ENCODE data around the gene TGFBR3. TPM values are rescaled to one million over a fixed set of nuclear protein-coding genes. Genes with fewer than 3 reads are reported as not detected.

The TGFBR3 gene
- total and polyA plus RNA-seq, 2 experiments from 2014 or later, result 16.2 to 26.5 TPM

DNA sequence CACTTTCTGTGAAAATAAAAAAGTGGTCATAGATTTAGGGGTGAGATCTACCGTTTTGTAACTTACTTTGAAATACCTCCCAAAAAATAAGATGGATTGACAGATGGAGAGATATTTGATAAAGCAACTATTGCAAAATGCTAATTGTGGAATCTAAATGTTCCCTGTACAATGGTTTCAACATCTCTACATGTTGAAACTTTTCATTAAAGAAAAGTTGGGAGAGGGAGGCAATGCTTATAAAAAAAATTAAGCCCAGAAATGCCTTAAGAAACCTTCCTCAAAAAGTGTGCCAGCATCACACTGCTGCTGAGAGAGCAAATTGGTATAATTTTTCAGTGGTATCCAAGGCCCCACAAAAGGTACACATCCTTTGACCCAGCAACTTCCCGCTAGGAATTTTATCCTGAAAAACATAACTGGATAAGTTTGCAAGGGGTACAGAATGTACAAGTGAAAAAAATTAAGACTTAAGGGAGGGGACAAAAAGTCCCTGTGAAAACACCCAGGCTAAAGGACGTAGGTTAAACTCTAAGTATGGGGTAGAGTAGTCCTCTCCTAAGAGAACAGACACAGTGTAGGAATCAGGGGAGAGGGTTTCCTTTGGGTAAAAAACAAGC lies 84.3 kb downstream of the TGFBR3 start:
- TF ChIP-seq EZH2phosphoT487 (IDR thresholded peaks at IDR 0.05; ENCODE audit: insufficient read depth, low read depth) (no peak), EZH2 (IDR thresholded peaks at IDR 0.05; ENCODE audit: insufficient read depth, poor library complexity, severe bottlenecking) (no peak)
- WGBS, 2 experiments (ENCODE audit: low coverage in 1 of 2, low lambda C conversion rate in 2 of 2, missing lambda C conversion rate in 2 of 2), result 84% methylated on average over 3 of the region's 3 CpGs
- in situ Hi-C loops (cut with MboI), result no loop called here
- H3K27ac ChIP-seq, result no peak overlapping the region
- H3K27me3 ChIP-seq (replicated peaks; ENCODE audit: insufficient read depth), result no peaks in the 10 kb centered on the region
- H3K79me2 ChIP-seq (ENCODE audit: insufficient read depth), result peaks cover 61% of the 10 kb centered on the region
- H3K4me2 ChIP-seq (ENCODE audit: unreplicated experiment), result no peak overlapping the region
- H3K4me3 ChIP-seq, result no peak overlapping the region
- no peaks in the 10 kb centered on the region for H3K9me3 ChIP-seq (ENCODE audit: low read depth)
- H2AFZ ChIP-seq, result no peak overlapping the region
- no peaks in the 10 kb centered on the region for H3K9me2 ChIP-seq (ENCODE audit: insufficient read depth)
- no peak overlapping the region for H3K9ac ChIP-seq
- peaks cover 21% of the 10 kb centered on the region for H3F3A ChIP-seq (ENCODE audit: insufficient read depth)
- no peak for DNase-seq
- no peaks in the 10 kb centered on the region; the same call in 1 of the 2 replicates for H4K20me1 ChIP-seq (ENCODE audit: insufficient read depth)
- no peaks in the 10 kb centered on the region; the same call in 1 of the 2 replicates for H3K36me3 ChIP-seq (ENCODE audit: low read depth)
- peaks cover 39% of the 10 kb centered on the region for H3K4me1 ChIP-seq (ENCODE audit: insufficient read depth)

DNA sequence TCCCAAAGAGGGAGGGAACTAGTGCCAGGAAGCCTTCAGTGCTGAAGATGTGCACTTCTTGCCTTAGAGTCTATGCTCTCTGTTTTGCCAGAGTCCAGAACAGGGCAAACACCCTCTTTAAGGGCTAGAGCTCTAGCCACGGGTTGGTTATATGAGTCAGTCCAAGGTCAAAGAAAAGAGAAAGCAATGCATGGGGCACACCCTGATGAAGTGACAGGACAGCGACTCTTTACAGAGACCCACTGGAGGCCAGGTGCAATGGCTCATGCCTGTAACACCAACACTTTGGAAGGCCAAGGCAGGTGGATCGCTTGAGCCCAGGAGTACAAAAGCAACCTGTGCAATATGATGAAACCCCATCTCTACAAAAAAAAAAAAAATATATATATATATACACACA lies 86.1 kb downstream of the TGFBR3 start:
- in situ Hi-C loops (cut with MboI), result no loop called here

DNA sequence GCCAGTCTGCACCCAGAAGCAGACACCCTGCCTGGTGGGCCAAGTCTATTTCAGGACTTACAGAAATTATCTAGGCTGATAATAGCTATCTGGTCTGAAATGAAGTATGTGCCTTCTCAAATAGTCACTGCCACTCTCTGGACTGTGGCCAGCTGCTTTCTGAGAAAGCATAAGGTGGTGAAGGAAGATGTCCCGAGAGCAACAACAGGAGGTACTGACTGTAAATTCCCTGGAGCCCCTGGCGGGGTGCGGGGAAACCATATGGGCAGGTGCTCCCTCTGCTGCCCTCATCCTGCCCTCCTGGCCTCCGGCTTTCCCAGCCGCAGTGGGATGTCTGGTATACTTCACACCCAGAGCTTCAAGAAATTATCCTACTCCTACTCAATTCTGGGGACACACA lies 86.8 kb downstream of the TGFBR3 start:
- in situ Hi-C loops (cut with MboI), result no loop called here

More for the DNA sequence above, 86.1 kb downstream of the TGFBR3 start:
- Histone ChIP-seq H3K9ac (no peak overlapping the region), H3K9me2 (ENCODE audit: insufficient read depth) (no peaks in the 10 kb centered on the region), H3K27me3 (replicated peaks; ENCODE audit: insufficient read depth) (no peaks in the 10 kb centered on the region), H3K4me3 (no peak overlapping the region), H3K27ac (no peak overlapping the region), H3K4me2 (ENCODE audit: unreplicated experiment) (no peak overlapping the region), H2AFZ (no peak overlapping the region), H3K4me1 (ENCODE audit: insufficient read depth) (peaks cover 45% of the 10 kb centered on the region), H4K20me1 (ENCODE audit: insufficient read depth) (no peaks in the 10 kb centered on the region), H3K36me3 (ENCODE audit: low read depth) (peaks cover 4% of the 10 kb centered on the region; the same call in 1 of the 2 replicates), H3K79me2 (ENCODE audit: insufficient read depth) (peaks cover 44% of the 10 kb centered on the region), H3K9me3 (ENCODE audit: low read depth) (no peaks in the 10 kb centered on the region), H3F3A (ENCODE audit: insufficient read depth) (peaks cover 31% of the 10 kb centered on the region)
- TF ChIP-seq EZH2phosphoT487 (IDR thresholded peaks at IDR 0.05; ENCODE audit: insufficient read depth, low read depth) (no peak), EZH2 (IDR thresholded peaks at IDR 0.05; ENCODE audit: insufficient read depth, poor library complexity, severe bottlenecking) (no peak)
- WGBS, 2 experiments (ENCODE audit: low coverage in 1 of 2, low lambda C conversion rate in 2 of 2, missing lambda C conversion rate in 2 of 2), result 85 to 86% methylated on average over 3 of the region's 3 CpGs
- DNase-seq, result no peak

DNA sequence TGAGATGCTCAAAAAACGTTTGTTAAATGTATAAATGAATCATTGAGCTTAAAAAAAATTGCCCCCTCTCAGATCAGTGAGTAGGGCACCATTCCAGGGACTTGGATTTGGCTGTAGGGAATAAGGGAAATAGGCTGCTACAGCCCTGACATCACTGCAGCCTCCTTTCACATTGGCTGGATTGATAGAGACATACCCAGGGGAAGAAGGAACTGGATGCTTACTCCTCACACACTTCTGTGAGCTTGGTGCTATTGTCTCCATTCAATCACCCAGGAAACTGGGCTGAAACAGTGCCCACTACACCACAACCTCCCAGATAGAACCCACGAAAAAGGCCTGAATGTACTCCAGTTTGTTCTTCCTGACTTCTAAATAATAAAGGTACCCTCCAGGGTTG lies 87.2 kb downstream of the TGFBR3 start:
- no peak overlapping the region for H2AFZ ChIP-seq
- 32 to 46% methylated on average over 2 of the region's 2 CpGs for WGBS, 2 experiments (ENCODE audit: low coverage in 1 of 2, low lambda C conversion rate in 2 of 2, missing lambda C conversion rate in 2 of 2)
- TF ChIP-seq EZH2phosphoT487 (IDR thresholded peaks at IDR 0.05; ENCODE audit: insufficient read depth, low read depth), result no peak
- no peak for TF ChIP-seq EZH2 (IDR thresholded peaks at IDR 0.05; ENCODE audit: insufficient read depth, poor library complexity, severe bottlenecking)
- H3K9ac ChIP-seq, result no peak overlapping the region
- H3K79me2 ChIP-seq (ENCODE audit: insufficient read depth), result peaks cover 33% of the 10 kb centered on the region
- H3K4me1 ChIP-seq (ENCODE audit: insufficient read depth), result peaks cover 47% of the 10 kb centered on the region
- peak; percentile 25 for DNase-seq
- H3F3A ChIP-seq (ENCODE audit: insufficient read depth), result peaks cover 42% of the 10 kb centered on the region
- no peak overlapping the region for H3K4me3 ChIP-seq
- H3K27me3 ChIP-seq (replicated peaks; ENCODE audit: insufficient read depth), result no peaks in the 10 kb centered on the region
- H3K4me2 ChIP-seq (ENCODE audit: unreplicated experiment), result no peak overlapping the region
- H3K36me3 ChIP-seq (ENCODE audit: low read depth), result peaks cover 8% of the 10 kb centered on the region
- in situ Hi-C loops (cut with MboI), result no loop called here
- H3K9me2 ChIP-seq (ENCODE audit: insufficient read depth), result no peaks in the 10 kb centered on the region
- H3K9me3 ChIP-seq (ENCODE audit: low read depth), result no peaks in the 10 kb centered on the region
- no peaks in the 10 kb centered on the region for H4K20me1 ChIP-seq (ENCODE audit: insufficient read depth)
- no peak overlapping the region for H3K27ac ChIP-seq

More for the DNA sequence above, 86.8 kb downstream of the TGFBR3 start:
- peaks cover 50% of the 10 kb centered on the region for H3K4me1 ChIP-seq (ENCODE audit: insufficient read depth)
- H3K4me2 ChIP-seq (ENCODE audit: unreplicated experiment), result no peak overlapping the region
- H3K27me3 ChIP-seq (replicated peaks; ENCODE audit: insufficient read depth), result no peaks in the 10 kb centered on the region
- no peak for DNase-seq
- H3K36me3 ChIP-seq (ENCODE audit: low read depth), result peaks cover 8% of the 10 kb centered on the region
- no peak overlapping the region for H3K27ac ChIP-seq
- H3F3A ChIP-seq (ENCODE audit: insufficient read depth), result peaks cover 38% of the 10 kb centered on the region
- no peaks in the 10 kb centered on the region for H3K9me2 ChIP-seq (ENCODE audit: insufficient read depth)
- TF ChIP-seq EZH2 (IDR thresholded peaks at IDR 0.05; ENCODE audit: insufficient read depth, poor library complexity, severe bottlenecking) (no peak), EZH2phosphoT487 (IDR thresholded peaks at IDR 0.05; ENCODE audit: insufficient read depth, low read depth) (no peak)
- no peaks in the 10 kb centered on the region for H4K20me1 ChIP-seq (ENCODE audit: insufficient read depth)
- peaks cover 37% of the 10 kb centered on the region for H3K79me2 ChIP-seq (ENCODE audit: insufficient read depth)
- no peak overlapping the region for H3K4me3 ChIP-seq
- no peak overlapping the region for H2AFZ ChIP-seq
- no peak overlapping the region for H3K9ac ChIP-seq
- no peaks in the 10 kb centered on the region for H3K9me3 ChIP-seq (ENCODE audit: low read depth)
- WGBS, 2 experiments (ENCODE audit: low coverage in 1 of 2, low lambda C conversion rate in 2 of 2, missing lambda C conversion rate in 2 of 2), result 85 to 90% methylated on average over 5 of the region's 5 CpGs

All from GM23248 (cell line).